Caco-2 (cell line): ENCODE measurements around the gene BCL2. TPM values are rescaled to one million over a fixed set of nuclear protein-coding genes. Genes with fewer than 3 reads are reported as not detected.

ENCODE experiments used
- BruUV-seq: library from RNA; stranded (reverse); fragments of 400-500 nt; replicated peaks from 2 replicates; lab custom pipeline; 2021; lab: Mats Ljungman, UMichigan
- CTCF ChIA-PET: fragments of 300-600 bp; sonication (Branson Sonifier 250); formaldehyde crosslinking; loops from one replicate; lab custom pipeline; 2022; ENCODE audit warnings: antibody characterized with exemption; lab: Charles Lee
- POLR2A ChIA-PET: fragments of 300-600 bp; sonication (Branson Sonifier 250); formaldehyde crosslinking; loops from one replicate; lab custom pipeline; 2022; ENCODE audit warnings: antibody characterized with exemption; lab: Charles Lee
- DNase-seq, 2 experiments: peaks; one replicate each; pipeline versions ENCODE4 v3.0.0 to v3.0.0-alpha.2; 2020 to 2022
- H3K27me3 ChIP-seq: replicated peaks from 2 replicates; pipeline ENCODE4 v1.6.0; 2011; ENCODE audit warnings: low read length; ENCODE audit not compliant: control insufficient read depth, insufficient read depth
- H3K36me3 ChIP-seq: 2 replicates; pipeline ENCODE4 v1.5.1; 2011; ENCODE audit warnings: low read length; ENCODE audit not compliant: control insufficient read depth, insufficient read depth
- H3K4me1 ChIP-seq: fragments of 250-450 bp; sonication (Bioruptor Pico); 2 replicates; pipeline ENCODE4 v1.5.1; 2020; ENCODE audit warnings: mild to moderate bottlenecking
- H3K4me3 ChIP-seq: 2 replicates; pipeline ENCODE4 v1.5.1; 2011; ENCODE audit warnings: low read depth, mild to moderate bottlenecking, control low read depth, low read length
- H3K9me3 ChIP-seq: fragments of 250-450 bp; sonication (Bioruptor Pico); 2 replicates; pipeline ENCODE4 v1.5.1; 2020; ENCODE audit warnings: mild to moderate bottlenecking, moderate library complexity
- H3K27ac Mint-ChIP-seq: one replicate; pipeline ENCODE4 v1.8.0; 2022; ENCODE audit warnings: mixed read lengths; ENCODE audit not compliant: unreplicated experiment
- H3K27me3 Mint-ChIP-seq: one replicate; pipeline ENCODE4 v1.8.0; 2022; ENCODE audit warnings: mixed read lengths; ENCODE audit not compliant: insufficient read depth, unreplicated experiment
- H3K36me3 Mint-ChIP-seq: one replicate; pipeline ENCODE4 v1.8.0; 2022; ENCODE audit warnings: mild to moderate bottlenecking, mixed read lengths; ENCODE audit not compliant: insufficient read depth, unreplicated experiment
- H3K4me1 Mint-ChIP-seq: one replicate; pipeline ENCODE4 v1.8.0; 2022; ENCODE audit warnings: low read depth, mixed read lengths; ENCODE audit not compliant: unreplicated experiment
- H3K4me3 Mint-ChIP-seq: one replicate; pipeline ENCODE4 v1.8.0; 2022; ENCODE audit warnings: mild to moderate bottlenecking, moderate library complexity, mixed read lengths; ENCODE audit not compliant: unreplicated experiment
- H3K9me3 Mint-ChIP-seq: one replicate; pipeline ENCODE4 v1.8.0; 2022; ENCODE audit warnings: mixed read lengths; ENCODE audit not compliant: unreplicated experiment
- intact Hi-C: fragments of 100-400 bp; cut with micrococcal nuclease; formaldehyde crosslinking; loops from one replicate; pipeline ENCODE4 v1.10.0; 2022; ENCODE audit not compliant: unreplicated experiment
- total RNA-seq: library from RNA; stranded (reverse); gene quantifications from 2 replicates; pipeline ENCODE4 v1.2.3, GENCODE V29; 2022
- TF ChIP-seq, protein P1 (sequence below), 2 experiments: fragments of 200-600 bp in 1 of 2; IDR thresholded peaks; 1 replicate in 1 of 2; 2 replicates in 1 of 2; pipeline versions ENCODE4 v1.5.1 to v1.8.0; 2011 to 2022; ENCODE audit warnings: antibody characterized with exemption in 1 of 2, control low read depth in 1 of 2, inconsistent platforms in 1 of 2, low read depth in 1 of 2, low read length in 1 of 2, mild to moderate bottlenecking in 1 of 2, moderate library complexity in 1 of 2; ENCODE audit not compliant: insufficient read depth in 1 of 2, severe bottlenecking in 1 of 2, unreplicated experiment in 1 of 2

Gene BCL2
- total RNA-seq, 1 experiment from 2014 or later, result 6.5 TPM

DNA sequence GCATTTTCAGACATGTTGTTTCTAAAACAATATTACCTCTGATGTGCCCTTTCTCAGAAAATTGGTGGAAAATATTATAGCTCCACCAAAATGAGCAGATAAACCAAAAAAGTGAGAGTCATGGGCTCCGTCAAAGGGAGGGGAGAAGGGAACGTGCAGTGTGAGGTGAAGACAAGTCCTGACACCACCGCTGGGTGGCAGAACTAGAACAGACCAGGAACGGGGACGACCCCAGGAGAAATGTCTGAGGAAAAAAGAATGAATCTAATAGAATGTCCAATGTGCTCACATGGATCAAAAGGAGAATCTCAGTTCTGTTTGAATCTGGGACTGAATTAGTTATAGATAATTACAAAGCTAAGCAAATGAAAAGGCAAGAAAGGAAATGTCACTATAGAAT is 22.6 kb upstream of the BCL2 start:
- Mint-ChIP-seq H3K36me3 (peaks cover 42% of the 10 kb centered on the region), H3K27me3 (no peaks in the 10 kb centered on the region), H3K27ac (no peak overlapping the region), H3K4me3 (no peak overlapping the region), H3K9me3 (no peaks in the 10 kb centered on the region), H3K4me1 (no peaks in the 10 kb centered on the region)
- peak; percentile 25 to 38 for DNase-seq
- Histone ChIP-seq H3K4me3 (no peak overlapping the region), H3K36me3 (no peaks in the 10 kb centered on the region), H3K4me1 (no peaks in the 10 kb centered on the region), H3K9me3 (no peaks in the 10 kb centered on the region), H3K27me3 (no peaks in the 10 kb centered on the region)
- ChIA-PET POLR2A (no interaction called here), CTCF (no interaction called here)
- TF ChIP-seq, protein P1, sequence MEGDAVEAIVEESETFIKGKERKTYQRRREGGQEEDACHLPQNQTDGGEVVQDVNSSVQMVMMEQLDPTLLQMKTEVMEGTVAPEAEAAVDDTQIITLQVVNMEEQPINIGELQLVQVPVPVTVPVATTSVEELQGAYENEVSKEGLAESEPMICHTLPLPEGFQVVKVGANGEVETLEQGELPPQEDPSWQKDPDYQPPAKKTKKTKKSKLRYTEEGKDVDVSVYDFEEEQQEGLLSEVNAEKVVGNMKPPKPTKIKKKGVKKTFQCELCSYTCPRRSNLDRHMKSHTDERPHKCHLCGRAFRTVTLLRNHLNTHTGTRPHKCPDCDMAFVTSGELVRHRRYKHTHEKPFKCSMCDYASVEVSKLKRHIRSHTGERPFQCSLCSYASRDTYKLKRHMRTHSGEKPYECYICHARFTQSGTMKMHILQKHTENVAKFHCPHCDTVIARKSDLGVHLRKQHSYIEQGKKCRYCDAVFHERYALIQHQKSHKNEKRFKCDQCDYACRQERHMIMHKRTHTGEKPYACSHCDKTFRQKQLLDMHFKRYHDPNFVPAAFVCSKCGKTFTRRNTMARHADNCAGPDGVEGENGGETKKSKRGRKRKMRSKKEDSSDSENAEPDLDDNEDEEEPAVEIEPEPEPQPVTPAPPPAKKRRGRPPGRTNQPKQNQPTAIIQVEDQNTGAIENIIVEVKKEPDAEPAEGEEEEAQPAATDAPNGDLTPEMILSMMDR (IDR thresholded peaks at IDR 0.05; ENCODE audit: insufficient read depth in 1 of 2, low read depth in 1 of 2, low read length in 1 of 2, severe bottlenecking in 1 of 2, unreplicated experiment in 1 of 2), result peak in 1 of 2 experiments; percentile 42
- intact Hi-C loops, result loop anchor here (1.0 to 5.0 kb wide), 2 partner anchors 97 to 505 kb away; no protein-coding TSS in a partner anchor
- BruUV-seq, result no TSS peak

DNA sequence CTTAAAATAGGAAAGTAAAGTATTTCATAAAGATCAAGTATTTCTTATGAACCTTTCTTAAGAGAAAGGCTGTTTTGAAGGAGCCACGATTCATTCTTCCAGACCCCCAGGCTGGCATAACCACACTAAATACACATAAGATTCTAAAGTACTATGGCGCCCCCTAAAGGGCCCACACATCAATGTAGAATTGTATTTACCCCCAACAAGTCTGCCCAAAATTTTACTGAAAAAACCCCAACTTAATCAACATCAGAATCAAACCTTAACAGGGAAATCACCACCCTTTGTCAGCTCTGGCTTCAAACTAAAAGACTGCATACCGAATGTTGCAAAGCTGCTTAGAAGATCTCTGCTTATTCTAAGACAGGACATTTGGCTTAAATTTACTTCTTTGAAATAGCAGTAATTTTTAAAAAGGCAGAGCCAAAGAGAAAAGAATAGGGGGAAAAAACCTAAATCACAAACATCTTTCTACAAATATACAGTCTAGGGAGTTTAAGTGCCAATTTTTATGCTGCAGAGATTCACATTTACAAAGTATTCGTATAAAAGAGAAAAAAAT is 20.4 kb upstream of the BCL2 start:
- TF ChIP-seq, protein P1 (IDR thresholded peaks at IDR 0.05; ENCODE audit: insufficient read depth in 1 of 2, low read depth in 1 of 2, low read length in 1 of 2, severe bottlenecking in 1 of 2, unreplicated experiment in 1 of 2), result peak; percentile 13 to 25
- CTCF ChIA-PET, result no interaction called here
- no peaks in the 10 kb centered on the region for H3K36me3 ChIP-seq
- no TSS peak for BruUV-seq
- H3K9me3 ChIP-seq, result no peaks in the 10 kb centered on the region
- no peaks in the 10 kb centered on the region for H3K27me3 ChIP-seq
- H3K4me1 ChIP-seq, result 0 out of 2 replicates have a peak, but pooled peaks cover 4% of the 10 kb centered on the region
- H3K9me3 Mint-ChIP-seq, result no peaks in the 10 kb centered on the region
- POLR2A ChIA-PET, result no interaction called here
- H3K4me3 ChIP-seq, result no peak overlapping the region
- H3K27ac Mint-ChIP-seq, result no peak overlapping the region
- no peak overlapping the region for H3K4me3 Mint-ChIP-seq
- no peak for DNase-seq
- no peaks in the 10 kb centered on the region for H3K27me3 Mint-ChIP-seq
- intact Hi-C loops, result loop anchor here (5.0 kb wide), 1 partner anchor 507 kb away; no protein-coding TSS in a partner anchor
- no peaks in the 10 kb centered on the region for H3K4me1 Mint-ChIP-seq
- H3K36me3 Mint-ChIP-seq, result peaks cover 47% of the 10 kb centered on the region

DNA sequence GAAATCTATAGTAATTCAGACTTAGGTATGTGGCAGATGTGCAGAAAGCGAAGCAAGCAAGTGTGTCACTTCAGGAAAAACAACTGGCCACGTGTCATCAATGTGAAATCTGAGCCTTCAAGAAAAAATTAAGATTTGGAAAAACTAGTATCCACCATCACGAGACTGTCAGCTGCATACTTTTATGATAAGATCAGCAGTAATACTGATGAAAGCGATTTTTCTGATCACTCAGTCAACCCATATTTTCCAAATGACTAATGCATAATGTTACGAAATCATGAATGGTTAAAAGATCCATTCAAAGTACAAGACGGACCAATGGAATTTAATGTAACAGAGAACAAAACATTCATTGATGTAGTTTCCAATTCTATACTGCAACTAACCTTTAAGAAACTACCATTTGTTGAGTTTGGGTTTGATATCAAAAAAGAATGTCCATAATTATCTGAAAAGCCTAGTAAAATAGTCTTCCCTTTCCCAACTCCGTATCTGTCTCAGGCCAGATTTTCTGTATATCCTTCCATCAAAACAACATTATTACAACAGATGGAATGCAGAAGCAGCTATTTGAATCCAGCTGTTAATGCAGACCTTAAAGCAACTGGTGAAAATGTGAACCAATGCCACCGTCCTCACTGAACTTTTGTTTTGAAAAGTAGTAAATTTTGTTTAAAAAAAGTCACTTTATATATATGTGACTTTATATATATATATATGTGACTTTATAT is 17.0 kb upstream of the BCL2 start:
- no peaks in the 10 kb centered on the region for H3K27me3 ChIP-seq
- no peaks in the 10 kb centered on the region for H3K36me3 ChIP-seq
- H3K27ac Mint-ChIP-seq, result no peak overlapping the region
- DNase-seq, result peak in 1 of 2 experiments; percentile 6
- H3K4me1 Mint-ChIP-seq, result no peaks in the 10 kb centered on the region
- no peaks in the 10 kb centered on the region for H3K9me3 Mint-ChIP-seq
- no peak overlapping the region for H3K4me3 Mint-ChIP-seq
- H3K27me3 Mint-ChIP-seq, result no peaks in the 10 kb centered on the region
- H3K9me3 ChIP-seq, result no peaks in the 10 kb centered on the region
- H3K36me3 Mint-ChIP-seq, result peaks cover 37% of the 10 kb centered on the region
- CTCF ChIA-PET, result no interaction called here
- BruUV-seq, result no TSS peak
- no peak overlapping the region for H3K4me3 ChIP-seq
- TF ChIP-seq, protein P1 (IDR thresholded peaks at IDR 0.05; ENCODE audit: insufficient read depth in 1 of 2, low read depth in 1 of 2, low read length in 1 of 2, severe bottlenecking in 1 of 2, unreplicated experiment in 1 of 2), result no peak
- intact Hi-C loops, result no loop called here
- H3K4me1 ChIP-seq, result 0 out of 2 replicates have a peak, but pooled peaks cover 4% of the 10 kb centered on the region
- POLR2A ChIA-PET, result no interaction called here
